Measurements from ENCODE around the gene SH2D1A.

DNA sequence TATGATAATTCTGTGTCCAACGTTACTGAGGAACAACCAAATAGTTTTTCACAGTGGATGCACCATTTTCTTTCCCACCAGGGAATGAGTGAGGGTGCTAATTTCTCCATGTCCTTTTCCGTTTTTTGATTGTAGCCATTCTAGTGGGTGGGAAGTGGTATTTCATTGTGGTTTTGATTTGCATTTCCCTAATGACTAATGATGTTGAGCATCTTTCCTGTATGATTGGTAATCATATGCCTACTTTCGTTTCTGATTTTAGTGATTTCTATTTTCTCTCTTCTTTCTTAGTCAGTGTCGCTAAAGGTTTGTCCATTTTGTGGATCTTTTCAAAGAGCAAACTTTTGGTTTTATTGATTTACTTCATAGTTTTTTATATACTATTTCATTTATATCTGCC is 46.0 kb upstream of the SH2D1A start:
- TF ChIP-seq, protein P1, sequence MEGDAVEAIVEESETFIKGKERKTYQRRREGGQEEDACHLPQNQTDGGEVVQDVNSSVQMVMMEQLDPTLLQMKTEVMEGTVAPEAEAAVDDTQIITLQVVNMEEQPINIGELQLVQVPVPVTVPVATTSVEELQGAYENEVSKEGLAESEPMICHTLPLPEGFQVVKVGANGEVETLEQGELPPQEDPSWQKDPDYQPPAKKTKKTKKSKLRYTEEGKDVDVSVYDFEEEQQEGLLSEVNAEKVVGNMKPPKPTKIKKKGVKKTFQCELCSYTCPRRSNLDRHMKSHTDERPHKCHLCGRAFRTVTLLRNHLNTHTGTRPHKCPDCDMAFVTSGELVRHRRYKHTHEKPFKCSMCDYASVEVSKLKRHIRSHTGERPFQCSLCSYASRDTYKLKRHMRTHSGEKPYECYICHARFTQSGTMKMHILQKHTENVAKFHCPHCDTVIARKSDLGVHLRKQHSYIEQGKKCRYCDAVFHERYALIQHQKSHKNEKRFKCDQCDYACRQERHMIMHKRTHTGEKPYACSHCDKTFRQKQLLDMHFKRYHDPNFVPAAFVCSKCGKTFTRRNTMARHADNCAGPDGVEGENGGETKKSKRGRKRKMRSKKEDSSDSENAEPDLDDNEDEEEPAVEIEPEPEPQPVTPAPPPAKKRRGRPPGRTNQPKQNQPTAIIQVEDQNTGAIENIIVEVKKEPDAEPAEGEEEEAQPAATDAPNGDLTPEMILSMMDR (IDR thresholded peaks at IDR 0.05): no peak
- no peak for TF ChIP-seq POLR2A (IDR thresholded peaks at IDR 0.05)

Measured in lower leg skin (tissue), 3 donors.